ENCODE data around the gene WDR20. TPM values are rescaled to one million over a fixed set of nuclear protein-coding genes. Genes with fewer than 3 reads are reported as not detected.

WDR20 gene
- total and polyA plus RNA-seq, 10 of the 15 experiments (the other 5 are each of a cell fraction or from before 2014, with no cell fraction given): 9.1 to 25.9 (median 18.4) TPM

DNA sequence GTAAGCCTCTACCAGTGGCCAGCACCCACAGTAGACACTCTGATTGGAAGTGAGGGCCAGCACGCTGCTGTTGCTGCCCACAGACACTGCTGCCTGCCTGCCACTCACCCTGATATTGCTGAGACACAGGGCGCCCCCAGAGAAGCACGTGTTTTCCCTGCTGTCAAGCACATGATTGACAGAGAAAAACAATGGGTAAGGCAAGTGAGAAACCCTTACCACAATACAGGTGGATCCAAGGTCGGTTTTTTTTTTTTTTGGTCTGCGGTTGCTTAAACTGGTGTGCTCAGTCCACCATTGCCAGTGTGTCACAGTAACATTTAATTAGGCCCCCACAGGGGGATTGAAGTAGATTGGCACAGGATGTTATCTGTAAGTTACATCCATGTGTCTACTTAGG is 65.9 kb downstream of the WDR20 start:
- SMC1A ChIA-PET (ENCODE audit: uncharacterized antibody, unreplicated experiment): no interaction called here
- Histone ChIP-seq H3K36me3 (ENCODE audit: control insufficient read depth in 2 of 2, insufficient read depth in 2 of 2, low read length in 1 of 2) (peaks cover 19 to 24% of the 10 kb centered on the region in 2 experiments), H3K9ac (ENCODE audit: control insufficient read depth, insufficient read depth, low read length) (no peak overlapping the region), H3K4me1 (ENCODE audit: control insufficient read depth, insufficient read depth, low read length) (peaks cover 22% of the 10 kb centered on the region), H3K4me3 (no peak overlapping the region), H3K79me2 (ENCODE audit: control insufficient read depth, insufficient read depth, low read length) (peaks cover 6% of the 10 kb centered on the region), H3K9me3 (replicated peaks; ENCODE audit: control insufficient read depth, insufficient read depth, low read length) (no peaks in the 10 kb centered on the region), H3K4me2 (ENCODE audit: control insufficient read depth, insufficient read depth) (no peak overlapping the region), H2AFZ (ENCODE audit: control insufficient read depth, low read depth, low read length) (no peak overlapping the region), H4K20me1 (ENCODE audit: control insufficient read depth, insufficient read depth) (no peaks in the 10 kb centered on the region; the same call in 1 of the 2 replicates), H3K27ac (ENCODE audit: control insufficient read depth, insufficient read depth) (no peak overlapping the region), H3K27me3 (replicated peaks in 1 of 2; ENCODE audit: control insufficient read depth in 2 of 2, insufficient read depth in 2 of 2, low read length in 1 of 2) (no peaks in the 10 kb centered on the region)
- FAIRE-seq (no peak), DNase-seq (ENCODE audit: low read depth, low spot score) (no peak), ATAC-seq (no peak)
- in situ Hi-C loops (cut with MboI): no loop called here
- CTCF ChIA-PET: no interaction called here
- 90% methylated on average over 5 of the region's 5 CpGs for WGBS (ENCODE audit: insufficient coverage, insufficient replicate concordance, low lambda C conversion rate, missing lambda C conversion rate)
- POLR2A ChIA-PET: no interaction called here
- no peak for TF ChIP-seq ZZZ3 (IDR thresholded peaks at IDR 0.05; ENCODE audit: control insufficient read depth, insufficient read length, low read depth)
- no peak for TF ChIP-seq SREBF1 (IDR thresholded peaks at IDR 0.05; ENCODE audit: low read length)
- no peak for TF ChIP-seq SMC3 (IDR thresholded peaks at IDR 0.05; ENCODE audit: borderline replicate concordance, low read length)
- TF ChIP-seq STAT1 (conservative IDR thresholded peaks at IDR 0.05): no peak
- TF ChIP-seq, protein P1, sequence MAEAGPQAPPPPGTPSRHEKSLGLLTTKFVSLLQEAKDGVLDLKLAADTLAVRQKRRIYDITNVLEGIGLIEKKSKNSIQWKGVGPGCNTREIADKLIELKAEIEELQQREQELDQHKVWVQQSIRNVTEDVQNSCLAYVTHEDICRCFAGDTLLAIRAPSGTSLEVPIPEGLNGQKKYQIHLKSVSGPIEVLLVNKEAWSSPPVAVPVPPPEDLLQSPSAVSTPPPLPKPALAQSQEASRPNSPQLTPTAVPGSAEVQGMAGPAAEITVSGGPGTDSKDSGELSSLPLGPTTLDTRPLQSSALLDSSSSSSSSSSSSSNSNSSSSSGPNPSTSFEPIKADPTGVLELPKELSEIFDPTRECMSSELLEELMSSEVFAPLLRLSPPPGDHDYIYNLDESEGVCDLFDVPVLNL (IDR thresholded peaks at IDR 0.05; ENCODE audit: low read depth, low read length): no peak
- RAD21 ChIA-PET (ENCODE audit: unreplicated experiment): no interaction called here
- no TSS peak for BruUV-seq (replicated peaks)
- intact Hi-C loops (cut with micrococcal nuclease; ENCODE audit: unreplicated experiment): no loop called here

DNA sequence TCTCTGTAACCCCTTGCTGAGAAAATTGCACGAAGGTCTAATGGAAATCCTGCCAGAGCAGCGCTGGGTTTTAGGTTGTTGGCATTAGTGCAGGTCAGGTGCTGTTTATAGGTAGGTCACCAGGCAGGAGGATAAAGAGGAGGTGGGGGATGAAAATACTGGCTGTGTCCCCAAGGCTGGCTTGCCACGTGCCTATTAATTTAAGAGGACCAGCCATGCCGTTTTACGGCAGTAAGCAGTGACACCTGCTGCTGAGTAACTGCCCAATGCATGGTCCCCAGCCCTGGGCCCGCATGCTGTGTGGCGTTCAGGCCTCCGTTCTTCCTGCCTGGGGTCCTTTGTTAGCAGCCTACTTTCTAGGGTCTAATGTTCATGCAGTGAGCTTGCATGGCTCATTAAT is 67.2 kb downstream of the WDR20 start:
- Histone ChIP-seq H3K4me2 (ENCODE audit: control insufficient read depth, insufficient read depth) (no peak overlapping the region), H3K9ac (ENCODE audit: control insufficient read depth, insufficient read depth, low read length) (no peak overlapping the region), H4K20me1 (ENCODE audit: control insufficient read depth, insufficient read depth) (no peaks in the 10 kb centered on the region; the same call in 1 of the 2 replicates), H3K4me1 (ENCODE audit: control insufficient read depth, insufficient read depth, low read length) (peaks cover 9% of the 10 kb centered on the region), H3K9me3 (replicated peaks; ENCODE audit: control insufficient read depth, insufficient read depth, low read length) (no peaks in the 10 kb centered on the region), H3K27ac (ENCODE audit: control insufficient read depth, insufficient read depth) (no peak overlapping the region), H3K4me3 (no peak overlapping the region), H3K36me3 (ENCODE audit: control insufficient read depth in 2 of 2, insufficient read depth in 2 of 2, low read length in 1 of 2) (peaks cover 20 to 24% of the 10 kb centered on the region in 2 experiments), H3K27me3 (replicated peaks in 1 of 2; ENCODE audit: control insufficient read depth in 2 of 2, insufficient read depth in 2 of 2, low read length in 1 of 2) (no peaks in the 10 kb centered on the region), H2AFZ (ENCODE audit: control insufficient read depth, low read depth, low read length) (no peak overlapping the region), H3K79me2 (ENCODE audit: control insufficient read depth, insufficient read depth, low read length) (peaks cover 2% of the 10 kb centered on the region; the same call in 1 of the 2 replicates)
- 100% methylated on average over 8 of the region's 8 CpGs for WGBS (ENCODE audit: insufficient coverage, insufficient replicate concordance, low lambda C conversion rate, missing lambda C conversion rate)
- ChIA-PET CTCF (no interaction called here), SMC1A (ENCODE audit: uncharacterized antibody, unreplicated experiment) (no interaction called here), RAD21 (ENCODE audit: unreplicated experiment) (no interaction called here), POLR2A (no interaction called here)
- FAIRE-seq (no peak), DNase-seq (ENCODE audit: low read depth, low spot score) (no peak), ATAC-seq (no peak)
- in situ Hi-C loops (cut with MboI) (no loop called here), intact Hi-C loops (cut with micrococcal nuclease; ENCODE audit: unreplicated experiment) (no loop called here)
- no TSS peak for BruUV-seq (replicated peaks)
- no peak for TF ChIP-seq SUPT20H (IDR thresholded peaks at IDR 0.05; ENCODE audit: borderline replicate concordance, control insufficient read depth, low read depth, low read length)
- TF ChIP-seq PML (IDR thresholded peaks at IDR 0.05; ENCODE audit: low read length): no peak
- no peak for TF ChIP-seq POU2F2 (IDR thresholded peaks at IDR 0.05; ENCODE audit: borderline replicate concordance, low read depth, low read length)
- TF ChIP-seq, protein P2, sequence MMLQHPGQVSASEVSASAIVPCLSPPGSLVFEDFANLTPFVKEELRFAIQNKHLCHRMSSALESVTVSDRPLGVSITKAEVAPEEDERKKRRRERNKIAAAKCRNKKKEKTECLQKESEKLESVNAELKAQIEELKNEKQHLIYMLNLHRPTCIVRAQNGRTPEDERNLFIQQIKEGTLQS (IDR thresholded peaks at IDR 0.05; ENCODE audit: borderline replicate concordance, extremely low read depth, low read depth, low read length): no peak
- TF ChIP-seq TCF3 (IDR thresholded peaks at IDR 0.05; ENCODE audit: borderline replicate concordance, insufficient read depth, low read depth, low read length): no peak
- no peak for TF ChIP-seq RFX5 (IDR thresholded peaks at IDR 0.05; ENCODE audit: low read depth, low read length)
- no peak for TF ChIP-seq MTA3 (IDR thresholded peaks at IDR 0.05; ENCODE audit: borderline replicate concordance, low read length)
- TF ChIP-seq, protein P3, sequence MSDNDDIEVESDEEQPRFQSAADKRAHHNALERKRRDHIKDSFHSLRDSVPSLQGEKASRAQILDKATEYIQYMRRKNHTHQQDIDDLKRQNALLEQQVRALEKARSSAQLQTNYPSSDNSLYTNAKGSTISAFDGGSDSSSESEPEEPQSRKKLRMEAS (IDR thresholded peaks at IDR 0.05; ENCODE audit: low read depth, low read length): no peak
- TF ChIP-seq BCL11A (IDR thresholded peaks at IDR 0.05; ENCODE audit: low read depth, low read length): no peak
- no peak for TF ChIP-seq NBN (IDR thresholded peaks at IDR 0.05)
- no peak for TF ChIP-seq GABPA (IDR thresholded peaks at IDR 0.05; ENCODE audit: low read depth)
- no peak for TF ChIP-seq SIN3A (IDR thresholded peaks at IDR 0.05; ENCODE audit: low read depth, low read length)
- TF ChIP-seq NFIC (IDR thresholded peaks at IDR 0.05; ENCODE audit: low read depth, low read length): no peak

Data from GM12878 (cell line).